ENCODE results near the gene P2RY12. TPM values are rescaled to one million over a fixed set of nuclear protein-coding genes. Genes with fewer than 3 reads are reported as not detected.

P2RY12 gene
- total and polyA plus RNA-seq, 9 of the 15 experiments (the other 6 are each of a cell fraction or from before 2014, with no cell fraction given), result not detected

DNA sequence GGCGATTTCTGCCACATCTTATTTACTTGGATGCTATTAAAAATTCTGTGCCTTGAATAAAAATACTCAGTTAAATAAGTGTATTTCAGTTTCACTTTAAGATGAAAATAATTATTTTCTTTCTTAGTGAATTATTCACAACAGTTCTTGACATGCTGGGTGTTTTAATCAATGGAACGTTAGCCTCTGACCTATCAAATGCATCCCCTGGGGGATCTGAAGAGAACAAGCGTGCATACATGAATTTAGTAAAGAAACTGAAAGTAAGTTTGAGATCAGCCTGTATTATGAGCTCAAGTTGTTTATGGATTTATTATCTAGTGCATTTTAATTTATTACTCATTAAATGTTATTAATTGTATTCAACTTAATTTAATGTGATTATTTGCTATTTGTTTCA lies 597 bp downstream of the P2RY12 start:
- H3K79me2 ChIP-seq (ENCODE audit: control insufficient read depth, insufficient read depth, low read length), result no peaks in the 10 kb centered on the region
- H2AFZ ChIP-seq (ENCODE audit: low read depth, low read length), result no peak overlapping the region
- ATAC-seq (no peak), FAIRE-seq (no peak), DNase-seq (ENCODE audit: extremely low read depth in 1 of 4, low spot score in 3 of 4) (no peak)
- peaks cover 3 to 5% of the 10 kb centered on the region in 2 experiments; a peak in 4 of 5 replicates for H3K27me3 ChIP-seq (ENCODE audit: control insufficient read depth in 2 of 2, insufficient read depth in 2 of 2, low read length in 2 of 2)
- intact Hi-C loops (cut with micrococcal nuclease), result no loop called here
- in situ Hi-C loops (cut with MboI), result no loop called here
- no peak overlapping the region for H3K9ac ChIP-seq (ENCODE audit: insufficient read depth in 1 of 2, low read depth in 2 of 2, low read length in 2 of 2)
- no peaks in the 10 kb centered on the region for H3K9me1 ChIP-seq (ENCODE audit: control insufficient read depth, insufficient read depth, low read length)
- BruUV-seq (replicated peaks), result no TSS peak
- CTCF ChIA-PET (ENCODE audit: low intra/inter-chr PET ratio), result no interaction called here
- no peaks in the 10 kb centered on the region for H3K36me3 ChIP-seq (ENCODE audit: control insufficient read depth, insufficient read depth, low read length)
- no peak for TF ChIP-seq ASH1L (IDR thresholded peaks at IDR 0.05; ENCODE audit: borderline replicate concordance, low read depth, partially characterized antibody)
- no peak for TF ChIP-seq IRF2 (CRISPR knock-in tag; IDR thresholded peaks at IDR 0.05)
- TF ChIP-seq NCOA1 (IDR thresholded peaks at IDR 0.05; ENCODE audit: low read depth), result no peak
- TF ChIP-seq ZZZ3 (IDR thresholded peaks at IDR 0.05), result no peak
- no peak for TF ChIP-seq FOXP1 (CRISPR knock-in tag; IDR thresholded peaks at IDR 0.05)
- TF ChIP-seq FOXK1 (CRISPR knock-in tag; IDR thresholded peaks at IDR 0.05; ENCODE audit: borderline replicate concordance), result no peak
- TF ChIP-seq, protein P1, sequence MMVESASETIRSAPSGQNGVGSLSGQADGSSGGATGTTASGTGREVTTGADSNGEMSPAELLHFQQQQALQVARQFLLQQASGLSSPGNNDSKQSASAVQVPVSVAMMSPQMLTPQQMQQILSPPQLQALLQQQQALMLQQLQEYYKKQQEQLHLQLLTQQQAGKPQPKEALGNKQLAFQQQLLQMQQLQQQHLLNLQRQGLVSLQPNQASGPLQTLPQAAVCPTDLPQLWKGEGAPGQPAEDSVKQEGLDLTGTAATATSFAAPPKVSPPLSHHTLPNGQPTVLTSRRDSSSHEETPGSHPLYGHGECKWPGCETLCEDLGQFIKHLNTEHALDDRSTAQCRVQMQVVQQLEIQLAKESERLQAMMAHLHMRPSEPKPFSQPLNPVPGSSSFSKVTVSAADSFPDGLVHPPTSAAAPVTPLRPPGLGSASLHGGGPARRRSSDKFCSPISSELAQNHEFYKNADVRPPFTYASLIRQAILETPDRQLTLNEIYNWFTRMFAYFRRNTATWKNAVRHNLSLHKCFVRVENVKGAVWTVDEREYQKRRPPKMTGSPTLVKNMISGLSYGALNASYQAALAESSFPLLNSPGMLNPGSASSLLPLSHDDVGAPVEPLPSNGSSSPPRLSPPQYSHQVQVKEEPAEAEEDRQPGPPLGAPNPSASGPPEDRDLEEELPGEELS (CRISPR knock-in tag; IDR thresholded peaks at IDR 0.05; ENCODE audit: borderline replicate concordance), result no peak
- TF ChIP-seq, protein P2, sequence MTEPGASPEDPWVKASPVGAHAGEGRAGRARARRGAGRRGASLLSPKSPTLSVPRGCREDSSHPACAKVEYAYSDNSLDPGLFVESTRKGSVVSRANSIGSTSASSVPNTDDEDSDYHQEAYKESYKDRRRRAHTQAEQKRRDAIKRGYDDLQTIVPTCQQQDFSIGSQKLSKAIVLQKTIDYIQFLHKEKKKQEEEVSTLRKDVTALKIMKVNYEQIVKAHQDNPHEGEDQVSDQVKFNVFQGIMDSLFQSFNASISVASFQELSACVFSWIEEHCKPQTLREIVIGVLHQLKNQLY (CRISPR knock-in tag; conservative IDR thresholded peaks at IDR 0.05), result no peak
- no peak for TF ChIP-seq DNMT1 (IDR thresholded peaks at IDR 0.05)
- TF ChIP-seq, protein P3, sequence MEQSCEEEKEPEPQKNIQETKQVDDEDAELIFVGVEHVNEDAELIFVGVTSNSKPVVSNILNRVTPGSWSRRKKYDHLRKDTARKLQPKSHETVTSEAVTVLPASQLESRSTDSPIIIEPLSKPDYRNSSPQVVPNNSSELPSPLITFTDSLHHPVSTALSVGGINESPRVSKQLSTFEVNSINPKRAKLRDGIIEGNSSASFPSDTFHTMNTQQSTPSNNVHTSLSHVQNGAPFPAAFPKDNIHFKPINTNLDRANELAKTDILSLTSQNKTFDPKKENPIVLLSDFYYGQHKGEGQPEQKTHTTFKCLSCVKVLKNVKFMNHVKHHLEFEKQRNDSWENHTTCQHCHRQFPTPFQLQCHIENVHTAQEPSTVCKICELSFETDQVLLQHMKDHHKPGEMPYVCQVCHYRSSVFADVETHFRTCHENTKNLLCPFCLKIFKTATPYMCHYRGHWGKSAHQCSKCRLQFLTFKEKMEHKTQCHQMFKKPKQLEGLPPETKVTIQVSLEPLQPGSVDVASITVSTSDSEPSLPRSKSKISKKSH (CRISPR knock-in tag; IDR thresholded peaks at IDR 0.05), result no peak
- TF ChIP-seq, protein P4, sequence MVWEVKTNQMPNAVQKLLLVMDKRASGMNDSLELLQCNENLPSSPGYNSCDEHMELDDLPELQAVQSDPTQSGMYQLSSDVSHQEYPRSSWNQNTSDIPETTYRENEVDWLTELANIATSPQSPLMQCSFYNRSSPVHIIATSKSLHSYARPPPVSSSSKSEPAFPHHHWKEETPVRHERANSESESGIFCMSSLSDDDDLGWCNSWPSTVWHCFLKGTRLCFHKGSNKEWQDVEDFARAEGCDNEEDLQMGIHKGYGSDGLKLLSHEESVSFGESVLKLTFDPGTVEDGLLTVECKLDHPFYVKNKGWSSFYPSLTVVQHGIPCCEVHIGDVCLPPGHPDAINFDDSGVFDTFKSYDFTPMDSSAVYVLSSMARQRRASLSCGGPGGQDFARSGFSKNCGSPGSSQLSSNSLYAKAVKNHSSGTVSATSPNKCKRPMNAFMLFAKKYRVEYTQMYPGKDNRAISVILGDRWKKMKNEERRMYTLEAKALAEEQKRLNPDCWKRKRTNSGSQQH (CRISPR knock-in tag; IDR thresholded peaks at IDR 0.05), result no peak
- H3K4me1 ChIP-seq (replicated peaks in 1 of 2; ENCODE audit: control insufficient read depth in 2 of 2, insufficient read depth in 2 of 2, low read length in 2 of 2), result no peaks in the 10 kb centered on the region
- POLR2A ChIA-PET, result no interaction called here
- H3K9me3 ChIP-seq (replicated peaks; ENCODE audit: control insufficient read depth, insufficient read depth, low read depth, low read length), result no peaks in the 10 kb centered on the region
- no peak overlapping the region for H3K4me2 ChIP-seq (ENCODE audit: insufficient read depth, low read length)
- no peak overlapping the region for H3K27ac ChIP-seq (ENCODE audit: extremely low read depth, low read depth, low read length)
- WGBS (ENCODE audit: insufficient coverage, low coverage, missing lambda C conversion rate), result 1% methylated on average over 3 of the region's 3 CpGs
- H3K4me3 ChIP-seq, result no peak overlapping the region
- no peaks in the 10 kb centered on the region for H4K20me1 ChIP-seq (replicated peaks; ENCODE audit: control insufficient read depth, insufficient read depth, low read length)

All from K562 (cell line).